K562 (cell line): ENCODE measurements around the gene SIRT7. TPM values are rescaled to one million over a fixed set of nuclear protein-coding genes. Genes with fewer than 3 reads are reported as not detected.

Source experiments
- CHD1 ChIP-seq: fragments of 200-600 bp; sonication (generic); IDR thresholded peaks from one replicate; pipeline ENCODE4 v1.6.1; 2012; ENCODE audit warnings: mild to moderate bottlenecking, moderate library complexity, low read length, inconsistent platforms
- CREM ChIP-seq: IDR thresholded peaks from 2 replicates; pipeline ENCODE4 v1.6.1; 2014; ENCODE audit warnings: antibody characterized with exemption, low read depth
- FOSL1 ChIP-seq: fragments of 200-800 bp; sonication (Bioruptor generic); conservative IDR thresholded peaks from 2 replicates; pipeline ENCODE4 v1.6.1; 2016; ENCODE audit warnings: missing genetic modification characterization, missing compliant biosample characterization
- KAT7 ChIP-seq: sonication (generic); formaldehyde crosslinking; IDR thresholded peaks from 2 replicates; pipeline ENCODE4 v1.8.0; 2022; ENCODE audit warnings: missing genetic modification reagents, mild to moderate bottlenecking, borderline replicate concordance
- KLF10 ChIP-seq: fragments of 250-450 bp; sonication (Bioruptor Pico); IDR thresholded peaks from 2 replicates; pipeline ENCODE4 v1.6.1; 2021; ENCODE audit warnings: matching md5 sums
- NBN ChIP-seq: fragments of 450-650 bp; IDR thresholded peaks from 2 replicates; pipeline ENCODE4 v1.6.1; 2016; ENCODE audit warnings: low read depth, mild to moderate bottlenecking
- SRF ChIP-seq, 2 experiments: fragments of 250-450, 450-650 bp in 1 of 2; sonication (Bioruptor Pico) in 1 of 2; sonication (generic) in 1 of 2; formaldehyde crosslinking; IDR thresholded peaks; 2 replicates each; pipeline versions ENCODE4 v1.5.0 to v1.5.1; 2020 to 2022; ENCODE audit warnings: mild to moderate bottlenecking in 1 of 2, missing genetic modification reagents in 1 of 2
- TBL1XR1 ChIP-seq, 2 experiments: IDR thresholded peaks; 2 replicates each; pipeline ENCODE4 v1.6.1; 2012; ENCODE audit warnings: improper control_type of control experiment in 2 of 2, low read length in 2 of 2, mild to moderate bottlenecking in 1 of 2
- ZBTB7A ChIP-seq: IDR thresholded peaks from 2 replicates; pipeline ENCODE4 v1.6.1; 2011; ENCODE audit warnings: low read depth, mild to moderate bottlenecking, low read length, moderate library complexity, borderline replicate concordance; ENCODE audit not compliant: control insufficient read depth
- ZFP30 ChIP-seq: fragments of 250-450 bp; sonication (Bioruptor Pico); IDR thresholded peaks from 2 replicates; pipeline ENCODE4 v1.8.0; 2022; ENCODE audit warnings: moderate library complexity, mild to moderate bottlenecking, inconsistent platforms, borderline replicate concordance
- ZKSCAN8 ChIP-seq: fragments of 200-800 bp; sonication (Bioruptor generic); IDR thresholded peaks from 2 replicates; pipeline ENCODE4 v1.6.1; 2016; ENCODE audit warnings: missing genetic modification characterization, missing compliant biosample characterization
- ZNF511 ChIP-seq: sonication (generic); formaldehyde crosslinking; IDR thresholded peaks from 2 replicates; pipeline ENCODE4 v1.8.0; 2022; ENCODE audit warnings: mild to moderate bottlenecking, missing genetic modification reagents
- polyA plus RNA-seq, 8 experiments: library from polyadenylated mRNA; depleted of rRNA in 4 of 8; stranded (reverse) in 5 of 8; unstranded in 3 of 8; fragments of >200 nt; fragmentation: Nextera tagmentation in 2 of 8; fragmentation: Illumina TruSeq in 1 of 8; extraction: Ambion mirVana in 2 of 8; extraction: Trizol in 1 of 8; gene quantifications; 2 replicates each; pipeline versions ENCODE4 v1.2.1 to v1.2.3, GENCODE V29; 2011 to 2014; ENCODE audit warnings: inconsistent platforms in 1 of 8, missing spikeins in 1 of 8
- total RNA-seq, 7 experiments: library from RNA; depleted of rRNA in 6 of 7; stranded (reverse); fragments of >200 nt in 6 of 7; fragmentation: Illumina TruSeq in 2 of 7; extraction: Trizol in 2 of 7; gene quantifications; 2 replicates each; pipeline versions ENCODE4 v1.2.1 to v1.2.3, GENCODE V29; 2011 to 2021; ENCODE audit warnings: low replicate concordance in 1 of 7
- TF ChIP-seq, protein P1 (sequence below): sonication (generic); formaldehyde crosslinking; IDR thresholded peaks from 2 replicates; pipeline ENCODE4 v1.8.0; 2022; ENCODE audit warnings: mild to moderate bottlenecking, missing genetic modification reagents, borderline replicate concordance

Gene SIRT7
- total and polyA plus RNA-seq, 9 of the 15 experiments (the other 6 are each of a cell fraction or from before 2014, with no cell fraction given): 1.6 to 54.8 (median 20.3) TPM

DNA sequence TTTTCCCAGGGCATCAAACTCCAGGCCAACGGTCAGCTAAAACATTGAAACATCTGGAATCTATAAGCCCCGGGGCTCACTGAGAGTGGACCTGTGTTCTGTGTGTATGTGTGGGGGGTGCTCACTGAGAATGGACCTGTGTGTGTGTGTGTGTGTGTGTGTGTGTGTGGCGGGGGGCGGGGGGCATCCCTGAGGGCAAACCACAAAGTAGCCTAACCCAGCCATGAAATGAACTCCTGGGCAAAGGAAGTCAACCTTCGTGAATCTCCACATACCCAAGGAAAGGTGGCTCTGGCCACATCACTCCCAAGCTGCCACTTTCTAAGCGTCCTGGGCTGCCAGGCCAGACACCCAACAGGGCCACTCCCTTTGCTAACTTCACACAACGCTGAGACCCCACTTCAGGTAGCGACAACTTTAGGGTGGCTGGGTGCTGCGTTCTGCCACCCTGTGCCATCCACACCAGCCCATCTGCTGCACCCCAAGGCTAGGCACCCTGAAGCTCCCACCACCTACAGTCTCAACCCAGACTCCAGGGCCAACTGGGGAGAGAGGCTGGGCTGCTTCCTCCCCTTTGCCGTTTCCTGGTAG is 8.0 kb upstream of the SIRT7 start (continued):
- TF ChIP-seq ZBTB7A: peak; percentile 51; the same call in 1 of the 2 replicates
- TF ChIP-seq SRF (CRISPR knock-in tag; IDR thresholded peaks at IDR 0.05): no peak
- TF ChIP-seq, protein P1, sequence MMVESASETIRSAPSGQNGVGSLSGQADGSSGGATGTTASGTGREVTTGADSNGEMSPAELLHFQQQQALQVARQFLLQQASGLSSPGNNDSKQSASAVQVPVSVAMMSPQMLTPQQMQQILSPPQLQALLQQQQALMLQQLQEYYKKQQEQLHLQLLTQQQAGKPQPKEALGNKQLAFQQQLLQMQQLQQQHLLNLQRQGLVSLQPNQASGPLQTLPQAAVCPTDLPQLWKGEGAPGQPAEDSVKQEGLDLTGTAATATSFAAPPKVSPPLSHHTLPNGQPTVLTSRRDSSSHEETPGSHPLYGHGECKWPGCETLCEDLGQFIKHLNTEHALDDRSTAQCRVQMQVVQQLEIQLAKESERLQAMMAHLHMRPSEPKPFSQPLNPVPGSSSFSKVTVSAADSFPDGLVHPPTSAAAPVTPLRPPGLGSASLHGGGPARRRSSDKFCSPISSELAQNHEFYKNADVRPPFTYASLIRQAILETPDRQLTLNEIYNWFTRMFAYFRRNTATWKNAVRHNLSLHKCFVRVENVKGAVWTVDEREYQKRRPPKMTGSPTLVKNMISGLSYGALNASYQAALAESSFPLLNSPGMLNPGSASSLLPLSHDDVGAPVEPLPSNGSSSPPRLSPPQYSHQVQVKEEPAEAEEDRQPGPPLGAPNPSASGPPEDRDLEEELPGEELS (CRISPR knock-in tag): no peak
- TF ChIP-seq NBN: no peak
- TF ChIP-seq CHD1: peak; percentile 19
- TF ChIP-seq KAT7 (CRISPR knock-in tag): no peak
- TF ChIP-seq TBL1XR1 (IDR thresholded peaks at IDR 0.05; ENCODE audit: low read length in 2 of 2): no peak
- no peak for TF ChIP-seq KLF10 (CRISPR knock-in tag)
- TF ChIP-seq CREM: no peak
- no peak for TF ChIP-seq ZKSCAN8 (CRISPR knock-in tag)
- TF ChIP-seq ZFP30 (CRISPR knock-in tag): no peak
- TF ChIP-seq ZNF511 (CRISPR knock-in tag): peak; percentile 35; the same call in 1 of the 2 replicates
- TF ChIP-seq FOSL1 (tag): no peak
